K562 (cell line): ENCODE measurements around the gene ZNF516. TPM values are rescaled to one million over a fixed set of nuclear protein-coding genes. Genes with fewer than 3 reads are reported as not detected.
A peak's percentile ranks its signal among the peaks of the same experiment; 100 is the strongest.

ENCODE experiments used
- AFF1 ChIP-seq, 2 experiments: fragments of 450-650 bp; IDR thresholded peaks; 2 replicates each; pipeline ENCODE4 v1.6.1; 2018; ENCODE audit warnings: mild to moderate bottlenecking in 2 of 2, low read depth in 1 of 2; ENCODE audit not compliant: partially characterized antibody in 2 of 2
- CHD2 ChIP-seq: IDR thresholded peaks from 2 replicates; pipeline ENCODE4 v1.6.1; 2011; ENCODE audit warnings: low read depth, low read length
- FOXK1 ChIP-seq: sonication (generic); formaldehyde crosslinking; IDR thresholded peaks from 2 replicates; pipeline ENCODE4 v1.8.0; 2022; ENCODE audit warnings: missing genetic modification reagents, mild to moderate bottlenecking, borderline replicate concordance
- polyA plus RNA-seq, 8 experiments: library from polyadenylated mRNA; depleted of rRNA in 4 of 8; stranded (reverse) in 5 of 8; unstranded in 3 of 8; fragments of >200 nt; fragmentation: Nextera tagmentation in 2 of 8; fragmentation: Illumina TruSeq in 1 of 8; extraction: Ambion mirVana in 2 of 8; extraction: Trizol in 1 of 8; gene quantifications; 2 replicates each; pipeline versions ENCODE4 v1.2.1 to v1.2.3, GENCODE V29; 2011 to 2014; ENCODE audit warnings: inconsistent platforms in 1 of 8, missing spikeins in 1 of 8
- total RNA-seq, 7 experiments: library from RNA; depleted of rRNA in 6 of 7; stranded (reverse); fragments of >200 nt in 6 of 7; fragmentation: Illumina TruSeq in 2 of 7; extraction: Trizol in 2 of 7; gene quantifications; 2 replicates each; pipeline versions ENCODE4 v1.2.1 to v1.2.3, GENCODE V29; 2011 to 2021; ENCODE audit warnings: low replicate concordance in 1 of 7
- TF ChIP-seq, protein P1 (sequence below): fragments of 450-650 bp; IDR thresholded peaks from 2 replicates; pipeline ENCODE4 v1.6.1; 2016
- TF ChIP-seq, protein P2 (sequence below): fragments of 250-450 bp; sonication (Bioruptor Pico); IDR thresholded peaks from 2 replicates; pipeline ENCODE4 v1.5.1; 2021; ENCODE audit warnings: mild to moderate bottlenecking

Gene ZNF516
- total and polyA plus RNA-seq, 9 of the 15 experiments (the other 6 are each of a cell fraction or from before 2014, with no cell fraction given): 0.04 to 0.20 (median 0.08) TPM; not detected in 3

DNA sequence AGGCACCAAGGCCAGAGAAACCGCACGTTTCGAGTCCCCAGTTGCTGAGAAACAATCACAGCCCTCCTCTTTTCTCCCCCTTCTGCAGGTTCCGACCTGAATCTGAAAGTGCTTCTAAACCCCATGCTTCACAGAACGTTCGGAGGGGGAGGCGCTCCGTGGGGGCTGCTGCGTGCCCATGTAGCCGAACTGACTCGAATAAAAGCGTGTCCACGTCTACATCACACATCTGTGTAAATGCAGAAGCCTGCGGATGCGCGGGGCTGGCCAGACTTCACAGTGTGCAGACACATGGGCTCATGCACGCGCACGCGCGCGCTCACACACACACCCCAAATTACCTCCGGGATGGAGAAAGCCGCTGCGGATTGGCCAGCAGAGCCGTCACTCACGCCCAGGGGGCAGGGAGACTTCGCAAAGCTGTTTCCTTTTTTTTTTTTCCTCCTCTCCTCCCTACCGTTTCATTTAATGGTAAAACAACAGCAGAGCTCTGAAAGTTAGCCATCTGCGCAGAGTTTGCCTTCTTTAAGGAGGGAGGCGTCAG lies 2.3 kb downstream of the ZNF516 start (continued):
- TF ChIP-seq, protein P1, sequence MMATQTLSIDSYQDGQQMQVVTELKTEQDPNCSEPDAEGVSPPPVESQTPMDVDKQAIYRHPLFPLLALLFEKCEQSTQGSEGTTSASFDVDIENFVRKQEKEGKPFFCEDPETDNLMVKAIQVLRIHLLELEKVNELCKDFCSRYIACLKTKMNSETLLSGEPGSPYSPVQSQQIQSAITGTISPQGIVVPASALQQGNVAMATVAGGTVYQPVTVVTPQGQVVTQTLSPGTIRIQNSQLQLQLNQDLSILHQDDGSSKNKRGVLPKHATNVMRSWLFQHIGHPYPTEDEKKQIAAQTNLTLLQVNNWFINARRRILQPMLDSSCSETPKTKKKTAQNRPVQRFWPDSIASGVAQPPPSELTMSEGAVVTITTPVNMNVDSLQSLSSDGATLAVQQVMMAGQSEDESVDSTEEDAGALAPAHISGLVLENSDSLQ: peak; percentile 98
- TF ChIP-seq AFF1 (IDR thresholded peaks at IDR 0.05; ENCODE audit: low read depth in 1 of 2, partially characterized antibody in 2 of 2) (no peak), CHD2 (no peak), FOXK1 (CRISPR knock-in tag) (no peak)
- TF ChIP-seq, protein P2, sequence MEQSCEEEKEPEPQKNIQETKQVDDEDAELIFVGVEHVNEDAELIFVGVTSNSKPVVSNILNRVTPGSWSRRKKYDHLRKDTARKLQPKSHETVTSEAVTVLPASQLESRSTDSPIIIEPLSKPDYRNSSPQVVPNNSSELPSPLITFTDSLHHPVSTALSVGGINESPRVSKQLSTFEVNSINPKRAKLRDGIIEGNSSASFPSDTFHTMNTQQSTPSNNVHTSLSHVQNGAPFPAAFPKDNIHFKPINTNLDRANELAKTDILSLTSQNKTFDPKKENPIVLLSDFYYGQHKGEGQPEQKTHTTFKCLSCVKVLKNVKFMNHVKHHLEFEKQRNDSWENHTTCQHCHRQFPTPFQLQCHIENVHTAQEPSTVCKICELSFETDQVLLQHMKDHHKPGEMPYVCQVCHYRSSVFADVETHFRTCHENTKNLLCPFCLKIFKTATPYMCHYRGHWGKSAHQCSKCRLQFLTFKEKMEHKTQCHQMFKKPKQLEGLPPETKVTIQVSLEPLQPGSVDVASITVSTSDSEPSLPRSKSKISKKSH (CRISPR knock-in tag): no peak
- TF ChIP-seq, all 486 proteins: peak for 13
